DND-41 (cell line): Measurements from ENCODE around the gene ITPR2.
"Not testable (repeated sequence)": the region's sequence is repeated elsewhere in the genome, so short reads cannot be mapped to it uniquely, and the experiment has no call there.

Experiments
- CTCF ChIP-seq: IDR thresholded peaks from 2 replicates; pipeline ENCODE4 v1.5.1; 2012; ENCODE audit warnings: borderline replicate concordance, low read length, moderate library complexity, mild to moderate bottlenecking; ENCODE audit not compliant: poor library complexity, severe bottlenecking; ENCODE audit errors: extremely low read depth
- EZH2 ChIP-seq: IDR thresholded peaks from 3 replicates; pipeline ENCODE4 v1.6.1; 2012; ENCODE audit warnings: borderline replicate concordance, low read depth, mild to moderate bottlenecking, moderate library complexity, low read length, inconsistent platforms; ENCODE audit not compliant: severe bottlenecking

- not testable (repeated sequence) for TF ChIP-seq CTCF, EZH2
Observed at GRCh38 chr12:26775991-26776390, 57.0 kb downstream of the ITPR2 start.
